Activated CD4-positive, alpha-beta memory T cell treated with anti-CD3 and anti-CD28 coated beads, Interleukin-2, amount 10 ng/mL, durations not matched to agents 7 days and 5 days (primary cell): ENCODE measurements around the gene CEACAM19. TPM values are rescaled to one million over a fixed set of nuclear protein-coding genes. Genes with fewer than 3 reads are reported as not detected.

Experiments used
- CTCF ChIA-PET: fragments of 350-600 bp; sonication (Branson Sonifier 250); formaldehyde crosslinking; loops from one replicate; lab custom pipeline; 2021; ENCODE audit warnings: antibody characterized with exemption, inconsistent platforms; lab: Charles Lee
- POLR2A ChIA-PET: fragments of 350-600 bp; sonication (Branson Sonifier 250); formaldehyde crosslinking; loops from one replicate; lab custom pipeline; 2021; ENCODE audit warnings: antibody characterized with exemption; lab: Charles Lee
- DNase-seq: peaks from one replicate; pipeline ENCODE4 v3.0.0-alpha.2; 2020
- H3K27ac Mint-ChIP-seq: one replicate; pipeline ENCODE4 v1.8.0; 2021; ENCODE audit warnings: mild to moderate bottlenecking, mixed read lengths
- H3K27me3 Mint-ChIP-seq: one replicate; pipeline ENCODE4 v1.8.0; 2021; ENCODE audit warnings: mixed read lengths
- H3K36me3 Mint-ChIP-seq: one replicate; pipeline ENCODE4 v1.8.0; 2021; ENCODE audit warnings: low read depth, mixed read lengths
- H3K4me1 Mint-ChIP-seq: one replicate; pipeline ENCODE4 v1.8.0; 2021; ENCODE audit warnings: mixed read lengths
- H3K4me3 Mint-ChIP-seq: one replicate; pipeline ENCODE4 v1.8.0; 2021; ENCODE audit warnings: mild to moderate bottlenecking, mixed read lengths
- H3K9me3 Mint-ChIP-seq: one replicate; pipeline ENCODE4 v1.8.0; 2021; ENCODE audit warnings: mixed read lengths
- total RNA-seq, 2 experiments: library from RNA; stranded (reverse); gene quantifications; one replicate each; pipeline ENCODE4 v1.2.3, GENCODE V29; 2021

The CEACAM19 gene
- total RNA-seq, 2 experiments from 2014 or later = 0.30 TPM; not detected in 1

GRCh38 chr19:44649578-44650145 is 21.6 kb upstream of the CEACAM19 start:
- Mint-ChIP-seq H3K9me3 (no peaks in the 10 kb centered on the region), H3K27me3 (no peaks in the 10 kb centered on the region), H3K27ac (no peak overlapping the region), H3K4me3 (no peak overlapping the region), H3K36me3 (no peaks in the 10 kb centered on the region), H3K4me1 (peaks cover 4% of the 10 kb centered on the region)
- CTCF ChIA-PET = no interaction called here
- POLR2A ChIA-PET = no interaction called here
- DNase-seq = no peak

DNA sequence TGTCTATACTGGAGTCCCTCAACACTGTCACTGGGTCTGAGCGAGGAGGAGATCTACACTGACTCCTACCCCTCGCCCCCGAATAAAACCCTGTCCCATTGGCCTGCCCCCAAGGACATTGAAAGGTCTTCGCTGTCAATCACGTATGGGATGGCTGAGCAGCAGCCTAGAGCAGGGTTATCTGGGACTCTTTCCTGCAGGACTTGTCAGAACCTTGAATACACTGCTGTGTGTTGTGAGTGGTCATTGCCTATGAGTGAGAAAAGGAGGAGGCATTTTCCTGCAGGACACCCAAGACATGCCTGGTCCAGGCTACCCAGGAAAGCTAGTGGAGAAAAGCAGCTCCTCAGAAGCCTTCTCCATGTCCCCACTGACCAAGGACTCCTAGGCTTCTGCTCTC is 17.9 kb upstream of the CEACAM19 start:
- H3K4me3 Mint-ChIP-seq = no peak overlapping the region
- H3K27me3 Mint-ChIP-seq = no peaks in the 10 kb centered on the region
- CTCF ChIA-PET = interaction anchor here (0.7 to 4.3 kb wide), 5 partner anchors 10 to 262 kb away, joined by 3 to 39 read pairs (median 6); no protein-coding TSS in a partner anchor
- H3K9me3 Mint-ChIP-seq = no peaks in the 10 kb centered on the region
- no peaks in the 10 kb centered on the region for H3K36me3 Mint-ChIP-seq
- POLR2A ChIA-PET = no interaction called here
- H3K4me1 Mint-ChIP-seq = peaks cover 5% of the 10 kb centered on the region
- no peak for DNase-seq
- no peak overlapping the region for H3K27ac Mint-ChIP-seq

- ChIA-PET CTCF (interaction anchor here (0.6 to 4.3 kb wide), 14 partner anchors 9 to 236 kb away, joined by 3 to 39 read pairs (median 4); partner anchors contain the start of gene NECTIN2), POLR2A (interaction anchor here (0.6 to 1.4 kb wide), 2 partner anchors 11 to 425 kb away, joined by 3 read pairs; partner anchors contain the start of genes GEMIN7 and PVR)
- H3K36me3 Mint-ChIP-seq = no peaks in the 10 kb centered on the region
- H3K4me3 Mint-ChIP-seq = no peak overlapping the region
- no peaks in the 10 kb centered on the region for H3K27me3 Mint-ChIP-seq
- no peaks in the 10 kb centered on the region for H3K9me3 Mint-ChIP-seq
- H3K4me1 Mint-ChIP-seq = peaks cover 5% of the 10 kb centered on the region
- H3K27ac Mint-ChIP-seq = no peak overlapping the region
- DNase-seq = peak; percentile 80
These were observed 17.1 kb upstream of the CEACAM19 start for GRCh38 chr19:44653977-44654774.

GRCh38 chr19:44657211-44657921 is 13.9 kb upstream of the CEACAM19 start:
- Mint-ChIP-seq H3K27ac (no peak overlapping the region), H3K9me3 (no peaks in the 10 kb centered on the region), H3K4me3 (no peak overlapping the region), H3K4me1 (peaks cover 5% of the 10 kb centered on the region), H3K27me3 (no peaks in the 10 kb centered on the region), H3K36me3 (no peaks in the 10 kb centered on the region)
- POLR2A ChIA-PET = no interaction called here
- CTCF ChIA-PET = interaction anchor here (0.7 to 4.3 kb wide), 11 partner anchors 9 to 126 kb away, joined by 3 to 39 read pairs (median 5); no protein-coding TSS in a partner anchor
- peak; percentile 64 for DNase-seq

GRCh38 chr19:44658069-44658733 is 13.1 kb upstream of the CEACAM19 start:
- Mint-ChIP-seq H3K9me3 (no peaks in the 10 kb centered on the region), H3K36me3 (no peaks in the 10 kb centered on the region), H3K27me3 (no peaks in the 10 kb centered on the region), H3K4me1 (peaks cover 5% of the 10 kb centered on the region), H3K27ac (no peak overlapping the region), H3K4me3 (no peak overlapping the region)
- ChIA-PET CTCF (interaction anchor here (1.7 to 3.0 kb wide), 3 partner anchors 33 to 88 kb away, joined by 6 to 21 read pairs (median 6); no protein-coding TSS in a partner anchor), POLR2A (no interaction called here)
- no peak for DNase-seq

DNA sequence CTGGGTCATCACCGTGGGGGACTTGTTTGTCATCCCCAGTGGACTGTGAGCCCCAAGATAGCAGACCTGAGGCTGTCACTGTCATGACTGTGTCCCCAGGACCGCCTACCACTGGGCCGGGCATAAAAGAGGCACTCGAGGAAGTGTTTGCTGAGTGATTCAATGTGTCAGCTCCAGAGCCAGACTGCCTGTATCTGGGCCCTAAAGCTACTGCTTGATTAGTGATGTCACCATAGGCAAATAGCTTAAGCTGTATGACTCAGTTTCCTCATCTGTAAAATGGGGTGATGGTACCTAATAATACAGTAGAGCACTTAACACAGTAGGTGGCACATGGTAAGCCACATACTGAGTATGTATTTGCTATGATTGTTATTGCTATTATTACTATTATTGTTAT is 11.2 kb upstream of the CEACAM19 start:
- POLR2A ChIA-PET = no interaction called here
- DNase-seq = no peak
- Mint-ChIP-seq H3K36me3 (no peaks in the 10 kb centered on the region), H3K4me3 (no peak overlapping the region), H3K27ac (no peak overlapping the region), H3K9me3 (no peaks in the 10 kb centered on the region), H3K4me1 (no peaks in the 10 kb centered on the region), H3K27me3 (no peaks in the 10 kb centered on the region)
- CTCF ChIA-PET = interaction anchor here (1.0 to 1.9 kb wide), 2 partner anchors 89 to 111 kb away, joined by 3 to 6 read pairs; no protein-coding TSS in a partner anchor

DNA sequence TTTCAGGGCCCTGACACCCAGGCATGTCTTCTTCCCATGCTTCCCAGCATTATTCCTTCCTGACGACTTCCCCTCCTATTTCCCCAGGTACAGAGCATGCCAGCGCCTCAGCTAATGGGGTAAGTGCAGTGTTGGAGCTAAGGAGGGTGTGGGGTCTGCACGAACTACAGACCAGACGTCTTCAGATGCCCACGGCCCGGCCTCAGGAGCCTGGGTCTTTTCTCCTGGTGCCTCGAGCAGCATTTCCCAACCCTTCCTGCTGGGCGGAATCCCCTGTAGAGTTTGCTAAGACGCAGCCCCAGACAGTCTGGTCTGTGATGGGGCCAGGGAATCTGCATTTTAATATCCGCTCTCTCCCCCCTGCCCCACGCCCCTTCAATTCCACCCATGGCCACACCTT is 10.1 kb upstream of the CEACAM19 start:
- Mint-ChIP-seq H3K4me1 (no peaks in the 10 kb centered on the region), H3K4me3 (no peak overlapping the region), H3K27ac (no peak overlapping the region), H3K27me3 (no peaks in the 10 kb centered on the region), H3K9me3 (no peaks in the 10 kb centered on the region), H3K36me3 (no peaks in the 10 kb centered on the region)
- CTCF ChIA-PET = no interaction called here
- POLR2A ChIA-PET = no interaction called here
- DNase-seq = no peak

DNA sequence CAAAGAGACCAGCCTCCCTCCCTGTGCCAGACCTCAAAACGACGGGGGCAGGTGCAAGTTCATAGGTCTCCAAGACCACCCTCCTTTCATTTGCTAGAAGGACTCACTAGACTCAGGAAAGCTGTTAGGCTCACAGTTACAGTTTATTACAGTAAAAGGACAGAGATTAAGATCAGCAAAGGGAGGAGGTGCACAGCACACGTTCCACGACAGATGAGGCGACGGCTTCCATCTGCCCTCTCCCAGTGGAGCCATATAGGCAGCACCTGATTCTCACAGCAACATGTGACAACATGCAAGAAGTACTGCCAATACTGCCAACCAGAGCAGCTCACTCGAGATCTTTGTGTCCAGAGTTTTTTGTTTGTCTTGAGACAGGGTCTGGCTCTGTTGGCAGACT is 9.4 kb upstream of the CEACAM19 start:
- no peaks in the 10 kb centered on the region for H3K27me3 Mint-ChIP-seq
- ChIA-PET CTCF (interaction anchor here (0.6 kb wide), 1 partner anchor 91 kb away, joined by 3 read pairs; no protein-coding TSS in a partner anchor), POLR2A (no interaction called here)
- no peaks in the 10 kb centered on the region for H3K9me3 Mint-ChIP-seq
- DNase-seq = no peak
- H3K36me3 Mint-ChIP-seq = no peaks in the 10 kb centered on the region
- H3K4me3 Mint-ChIP-seq = no peak overlapping the region
- H3K4me1 Mint-ChIP-seq = no peaks in the 10 kb centered on the region
- no peak overlapping the region for H3K27ac Mint-ChIP-seq

DNA sequence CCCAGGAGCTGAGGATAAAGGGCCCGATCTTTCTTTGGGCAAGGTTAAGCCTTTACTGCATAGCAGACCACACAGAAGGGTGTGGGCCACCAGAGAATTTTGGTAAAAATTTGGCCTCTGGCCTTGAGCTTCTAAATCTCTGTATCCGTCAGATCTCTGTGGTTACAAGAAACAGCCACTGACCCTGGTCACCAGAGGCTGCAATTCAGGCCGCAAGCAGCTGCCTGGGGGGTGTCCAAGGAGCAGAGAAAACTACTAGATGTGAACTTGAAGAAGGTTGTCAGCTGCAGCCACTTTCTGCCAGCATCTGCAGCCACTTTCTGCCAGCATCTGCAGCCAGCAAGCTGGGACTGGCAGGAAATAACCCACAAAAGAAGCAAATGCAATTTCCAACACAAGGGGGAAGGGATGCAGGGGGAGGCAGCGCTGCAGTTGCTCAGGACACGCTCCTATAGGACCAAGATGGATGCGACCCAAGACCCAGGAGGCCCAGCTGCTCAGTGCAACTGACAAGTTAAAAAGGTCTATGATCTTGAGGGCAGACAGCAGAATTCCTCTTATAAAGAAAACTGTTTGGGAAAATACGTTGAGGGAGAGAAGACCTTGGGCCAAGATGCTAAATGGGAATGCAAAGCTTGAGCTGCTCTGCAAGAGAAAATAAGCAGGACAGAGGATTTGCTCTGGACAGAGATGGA is 8.4 kb upstream of the CEACAM19 start:
- ChIA-PET CTCF (interaction anchor here (0.6 to 1.5 kb wide), 2 partner anchors 8 to 92 kb away, joined by 3 to 10 read pairs; no protein-coding TSS in a partner anchor), POLR2A (no interaction called here)
- Mint-ChIP-seq H3K36me3 (no peaks in the 10 kb centered on the region), H3K4me3 (no peak overlapping the region), H3K27ac (no peak overlapping the region), H3K9me3 (no peaks in the 10 kb centered on the region), H3K4me1 (no peaks in the 10 kb centered on the region), H3K27me3 (no peaks in the 10 kb centered on the region)
- DNase-seq = no peak

GRCh38 chr19:44663996-44664395 is 7.3 kb upstream of the CEACAM19 start:
- CTCF ChIA-PET = interaction anchor here (1.5 kb wide), 1 partner anchor 9 kb away, joined by 10 read pairs; no protein-coding TSS in a partner anchor
- no peaks in the 10 kb centered on the region for H3K27me3 Mint-ChIP-seq
- H3K27ac Mint-ChIP-seq = no peak overlapping the region
- DNase-seq = no peak
- no peak overlapping the region for H3K4me3 Mint-ChIP-seq
- H3K36me3 Mint-ChIP-seq = no peaks in the 10 kb centered on the region
- H3K9me3 Mint-ChIP-seq = no peaks in the 10 kb centered on the region
- no peaks in the 10 kb centered on the region for H3K4me1 Mint-ChIP-seq
- POLR2A ChIA-PET = no interaction called here

DNA sequence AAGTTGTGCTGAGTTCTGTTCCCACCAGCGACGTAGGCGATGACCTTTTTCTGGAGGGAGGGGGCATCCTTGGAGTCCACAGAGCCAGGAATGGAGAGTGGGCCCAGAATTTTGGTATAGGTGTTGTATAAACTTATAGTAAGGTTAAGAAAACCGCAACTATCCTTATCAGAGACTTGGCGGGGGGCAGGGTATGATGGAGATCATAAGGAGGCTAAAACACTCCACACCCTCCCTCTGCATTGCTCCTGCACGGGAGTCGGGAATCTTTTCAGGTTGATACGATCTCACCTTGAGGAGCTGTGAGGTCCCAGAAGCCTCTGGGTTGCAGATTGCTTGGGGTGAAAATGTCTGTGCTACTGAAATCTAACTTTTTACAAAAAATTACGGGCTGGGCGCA is 6.3 kb upstream of the CEACAM19 start:
- H3K36me3 Mint-ChIP-seq = no peaks in the 10 kb centered on the region
- H3K4me3 Mint-ChIP-seq = no peak overlapping the region
- no peaks in the 10 kb centered on the region for H3K27me3 Mint-ChIP-seq
- H3K9me3 Mint-ChIP-seq = no peaks in the 10 kb centered on the region
- CTCF ChIA-PET = no interaction called here
- H3K27ac Mint-ChIP-seq = no peak overlapping the region
- DNase-seq = no peak
- POLR2A ChIA-PET = no interaction called here
- H3K4me1 Mint-ChIP-seq = no peaks in the 10 kb centered on the region
